ENCODE results near the gene DIP2C.
"Not testable (repeated sequence)": the region's sequence is repeated elsewhere in the genome, so short reads cannot be mapped to it uniquely, and the experiment has no call there.

Gene DIP2C

DNA sequence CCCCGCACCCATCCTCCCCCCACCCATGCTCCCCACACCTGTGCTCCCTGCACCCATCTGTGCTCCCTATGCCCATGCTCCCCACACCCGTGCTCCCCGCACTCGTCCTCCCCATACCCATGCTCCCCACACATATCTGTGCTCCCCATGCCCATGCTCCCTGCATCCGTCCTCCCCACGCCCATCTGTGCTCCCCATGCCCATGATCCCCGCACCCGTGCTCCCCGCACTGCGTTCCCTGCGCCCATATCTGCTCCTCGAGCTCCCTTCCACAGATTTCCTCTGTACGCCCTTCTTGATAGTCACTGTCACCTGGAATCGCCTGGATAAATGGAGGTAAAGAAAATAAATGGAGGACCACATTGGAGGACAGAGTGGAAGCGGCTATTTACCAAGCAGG, 9.9 kb downstream of the DIP2C start:
- ChIA-PET POLR2A (no interaction called here), CTCF (no interaction called here)
- TF ChIP-seq ELF4 (IDR thresholded peaks at IDR 0.05) (no peak), ZNF384 (IDR thresholded peaks at IDR 0.05) (no peak), SP1 (IDR thresholded peaks at IDR 0.05) (no peak), L3MBTL2 (conservative IDR thresholded peaks at IDR 0.05) (no peak), FOXM1 (IDR thresholded peaks at IDR 0.05; ENCODE audit: borderline replicate concordance) (no peak), TARDBP (IDR thresholded peaks at IDR 0.05) (no peak), CTBP1 (IDR thresholded peaks at IDR 0.05; ENCODE audit: borderline replicate concordance) (no peak), SUZ12 (IDR thresholded peaks at IDR 0.05) (no peak)
- no peak for DNase-seq (ENCODE audit: extremely low spot score)

GRCh38 chr10:678662-679005, 10.8 kb downstream of the DIP2C start:
- DNase-seq (ENCODE audit: extremely low spot score); CTCF ChIA-PET; POLR2A ChIA-PET: not testable (repeated sequence)

- DNase-seq (ENCODE audit: extremely low spot score): no peak
- TF ChIP-seq SUZ12 (IDR thresholded peaks at IDR 0.05) (no peak), FOXK2 (IDR thresholded peaks at IDR 0.05) (no peak), SP1 (IDR thresholded peaks at IDR 0.05) (no peak), HDGF (IDR thresholded peaks at IDR 0.05; ENCODE audit: borderline replicate concordance) (no peak), FOXA1 (IDR thresholded peaks at IDR 0.05) (no peak), ARNT (IDR thresholded peaks at IDR 0.05) (no peak)
- TF ChIP-seq, protein P1, sequence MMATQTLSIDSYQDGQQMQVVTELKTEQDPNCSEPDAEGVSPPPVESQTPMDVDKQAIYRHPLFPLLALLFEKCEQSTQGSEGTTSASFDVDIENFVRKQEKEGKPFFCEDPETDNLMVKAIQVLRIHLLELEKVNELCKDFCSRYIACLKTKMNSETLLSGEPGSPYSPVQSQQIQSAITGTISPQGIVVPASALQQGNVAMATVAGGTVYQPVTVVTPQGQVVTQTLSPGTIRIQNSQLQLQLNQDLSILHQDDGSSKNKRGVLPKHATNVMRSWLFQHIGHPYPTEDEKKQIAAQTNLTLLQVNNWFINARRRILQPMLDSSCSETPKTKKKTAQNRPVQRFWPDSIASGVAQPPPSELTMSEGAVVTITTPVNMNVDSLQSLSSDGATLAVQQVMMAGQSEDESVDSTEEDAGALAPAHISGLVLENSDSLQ (IDR thresholded peaks at IDR 0.05): no peak
- POLR2A ChIA-PET: no interaction called here
- CTCF ChIA-PET: no interaction called here
Measured at GRCh38 chr10:677750-678661, 11.5 kb downstream of the DIP2C start.

GRCh38 chr10:677038-677437, 12.4 kb downstream of the DIP2C start:
- TF ChIP-seq TARDBP (IDR thresholded peaks at IDR 0.05) (no peak), BHLHE40 (IDR thresholded peaks at IDR 0.05; ENCODE audit: borderline replicate concordance) (no peak), CTBP1 (IDR thresholded peaks at IDR 0.05; ENCODE audit: borderline replicate concordance) (no peak), HDGF (IDR thresholded peaks at IDR 0.05; ENCODE audit: borderline replicate concordance) (no peak), ZNF384 (IDR thresholded peaks at IDR 0.05) (no peak), L3MBTL2 (conservative IDR thresholded peaks at IDR 0.05) (no peak), ARNT (IDR thresholded peaks at IDR 0.05) (no peak)
- DNase-seq (ENCODE audit: extremely low spot score): no peak
- POLR2A ChIA-PET: no interaction called here
- CTCF ChIA-PET: no interaction called here

GRCh38 chr10:676178-676577, 13.3 kb downstream of the DIP2C start:
- TF ChIP-seq FOXM1 (IDR thresholded peaks at IDR 0.05; ENCODE audit: borderline replicate concordance) (no peak), FOXA1 (IDR thresholded peaks at IDR 0.05) (no peak), L3MBTL2 (conservative IDR thresholded peaks at IDR 0.05) (no peak), LEF1 (IDR thresholded peaks at IDR 0.05; ENCODE audit: borderline replicate concordance) (no peak), ZNF384 (IDR thresholded peaks at IDR 0.05) (no peak), BHLHE40 (IDR thresholded peaks at IDR 0.05; ENCODE audit: borderline replicate concordance) (no peak), ARNT (IDR thresholded peaks at IDR 0.05) (no peak), SP1 (IDR thresholded peaks at IDR 0.05) (no peak), NFRKB (IDR thresholded peaks at IDR 0.05) (no peak), TARDBP (IDR thresholded peaks at IDR 0.05) (no peak), HDGF (IDR thresholded peaks at IDR 0.05; ENCODE audit: borderline replicate concordance) (no peak)
- TF ChIP-seq, protein P1 (IDR thresholded peaks at IDR 0.05): no peak
- POLR2A ChIA-PET: no interaction called here
- CTCF ChIA-PET: no interaction called here
- DNase-seq (ENCODE audit: extremely low spot score): no peak

DNA sequence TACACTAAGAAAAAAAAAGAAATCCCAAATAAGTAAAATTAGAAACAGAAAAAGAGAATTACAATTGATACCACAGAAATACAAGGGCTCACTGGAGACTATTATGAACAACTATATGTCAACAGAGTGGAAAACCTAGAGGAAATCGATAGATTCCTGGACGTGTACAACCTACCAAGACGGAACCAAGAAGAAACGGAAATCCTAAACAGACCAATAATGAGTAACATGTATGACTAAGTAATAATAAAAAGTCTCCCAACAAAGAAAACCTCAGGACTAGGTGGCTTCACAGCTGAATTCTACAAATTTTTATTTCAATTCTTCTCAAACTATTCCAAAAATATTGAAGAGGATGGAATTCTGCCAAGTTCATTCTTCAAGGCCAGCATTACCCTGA, 13.9 kb downstream of the DIP2C start:
- DNase-seq (ENCODE audit: extremely low spot score): no peak
- ChIA-PET POLR2A (no interaction called here), CTCF (no interaction called here)
- TF ChIP-seq ARNT (IDR thresholded peaks at IDR 0.05) (no peak), BHLHE40 (IDR thresholded peaks at IDR 0.05; ENCODE audit: borderline replicate concordance) (no peak), HDGF (IDR thresholded peaks at IDR 0.05; ENCODE audit: borderline replicate concordance) (no peak), SP1 (IDR thresholded peaks at IDR 0.05) (no peak), L3MBTL2 (conservative IDR thresholded peaks at IDR 0.05) (no peak), FOXM1 (IDR thresholded peaks at IDR 0.05; ENCODE audit: borderline replicate concordance) (no peak), CTBP1 (IDR thresholded peaks at IDR 0.05; ENCODE audit: borderline replicate concordance) (no peak), SUZ12 (IDR thresholded peaks at IDR 0.05) (no peak), ELF4 (IDR thresholded peaks at IDR 0.05) (no peak), FOXA1 (IDR thresholded peaks at IDR 0.05) (no peak), NFRKB (IDR thresholded peaks at IDR 0.05) (no peak), FOXK2 (IDR thresholded peaks at IDR 0.05) (no peak), TARDBP (IDR thresholded peaks at IDR 0.05) (no peak), LEF1 (IDR thresholded peaks at IDR 0.05; ENCODE audit: borderline replicate concordance) (no peak), ZNF384 (IDR thresholded peaks at IDR 0.05) (no peak)
- TF ChIP-seq, protein P1 (IDR thresholded peaks at IDR 0.05): no peak

- DNase-seq (ENCODE audit: extremely low spot score): no peak
- CTCF ChIA-PET: interaction anchor here (1.1 kb wide), 1 partner anchor 18 kb away, joined by 3 read pairs; no protein-coding TSS in a partner anchor
- POLR2A ChIA-PET: no interaction called here
- TF ChIP-seq ELF4 (IDR thresholded peaks at IDR 0.05) (no peak), ARNT (IDR thresholded peaks at IDR 0.05) (no peak), FOXM1 (IDR thresholded peaks at IDR 0.05; ENCODE audit: borderline replicate concordance) (no peak), SP1 (IDR thresholded peaks at IDR 0.05) (no peak), SUZ12 (IDR thresholded peaks at IDR 0.05) (no peak), TARDBP (IDR thresholded peaks at IDR 0.05) (no peak), NFRKB (IDR thresholded peaks at IDR 0.05) (no peak), FOXA1 (IDR thresholded peaks at IDR 0.05) (no peak), HDGF (IDR thresholded peaks at IDR 0.05; ENCODE audit: borderline replicate concordance) (no peak), BHLHE40 (IDR thresholded peaks at IDR 0.05; ENCODE audit: borderline replicate concordance) (no peak), FOXK2 (IDR thresholded peaks at IDR 0.05) (no peak)
- TF ChIP-seq, protein P1 (IDR thresholded peaks at IDR 0.05): no peak
Measured at GRCh38 chr10:673492-673891, 16.0 kb downstream of the DIP2C start.

Measured in HEK293T (cell line).